ENCODE measurements around the gene RGS14.
A peak's percentile ranks its signal among the peaks of the same experiment; 100 is the strongest.
"Not testable (repeated sequence)": the region's sequence is repeated elsewhere in the genome, so short reads cannot be mapped to it uniquely, and the experiment has no call there.

RGS14 gene

GRCh38 chr5:177327539-177328522 lies 29.9 kb upstream of the RGS14 start:
- DNase-seq (ENCODE audit: low spot score) = no peak

- DNase-seq (ENCODE audit: low spot score) = no peak
Measured at GRCh38 chr5:177328545-177329231, 29.0 kb upstream of the RGS14 start.

GRCh38 chr5:177329883-177330282 lies 27.8 kb upstream of the RGS14 start:
- DNase-seq (ENCODE audit: low spot score) = no peak

- no peak for DNase-seq (ENCODE audit: low spot score)
Measured at GRCh38 chr5:177330991-177331842, 26.5 kb upstream of the RGS14 start.

GRCh38 chr5:177332031-177332895 lies 25.5 kb upstream of the RGS14 start:
- DNase-seq (ENCODE audit: low spot score) = no peak

- DNase-seq (ENCODE audit: low spot score) = no peak
Measured at GRCh38 chr5:177332896-177333260, 24.8 kb upstream of the RGS14 start.

- DNase-seq (ENCODE audit: low spot score) = no peak
Measured at GRCh38 chr5:177333420-177334154, 24.1 kb upstream of the RGS14 start.

GRCh38 chr5:177334155-177334551 lies 23.6 kb upstream of the RGS14 start:
- no peak for DNase-seq (ENCODE audit: low spot score)

GRCh38 chr5:177334781-177335700 lies 22.7 kb upstream of the RGS14 start:
- no peak for DNase-seq (ENCODE audit: low spot score)

- no peak for DNase-seq (ENCODE audit: low spot score)
Measured at GRCh38 chr5:177335701-177336065, 22.0 kb upstream of the RGS14 start.

GRCh38 chr5:177336112-177336511 lies 21.6 kb upstream of the RGS14 start:
- peak; percentile 60 for DNase-seq (ENCODE audit: low spot score)

- no peak for DNase-seq (ENCODE audit: low spot score)
Measured at GRCh38 chr5:177336603-177337494, 20.9 kb upstream of the RGS14 start.

GRCh38 chr5:177338251-177339106 lies 19.2 kb upstream of the RGS14 start:
- DNase-seq (ENCODE audit: low spot score) = no peak

- DNase-seq (ENCODE audit: low spot score) = peak; percentile 14
Measured at GRCh38 chr5:177339107-177339638, 18.6 kb upstream of the RGS14 start.

- not testable (repeated sequence) for DNase-seq (ENCODE audit: low spot score)
Measured at GRCh38 chr5:177343000-177343399, 14.7 kb upstream of the RGS14 start.

- DNase-seq (ENCODE audit: low spot score) = no peak
Measured at GRCh38 chr5:177343777-177344176, 13.9 kb upstream of the RGS14 start.

GRCh38 chr5:177344891-177345290 lies 12.8 kb upstream of the RGS14 start:
- no peak for DNase-seq (ENCODE audit: low spot score)

All from kidney tubule cell (primary cell).